ENCODE results near the gene F11.
"Not testable (repeated sequence)": the region's sequence is repeated elsewhere in the genome, so short reads cannot be mapped to it uniquely, and the experiment has no call there.

Gene F11

GRCh38 chr4:186250760-186251159, 15.2 kb upstream of the F11 start:
- DNase-seq, result no peak

- DNase-seq, result no peak
Measured at GRCh38 chr4:186255122-186255521, 10.9 kb upstream of the F11 start.

- no peak for DNase-seq
Measured at GRCh38 chr4:186258216-186258811, 7.7 kb upstream of the F11 start.

- DNase-seq, result no peak
Measured at GRCh38 chr4:186260117-186260503, 5.9 kb upstream of the F11 start.

- DNase-seq, result no peak
Measured at GRCh38 chr4:186260504-186261448, 5.2 kb upstream of the F11 start.

- no peak for DNase-seq
Measured at GRCh38 chr4:186264660-186265059, 1.3 kb upstream of the F11 start.

GRCh38 chr4:186265250-186265649, 739 bp upstream of the F11 start:
- DNase-seq, result not testable (repeated sequence)

GRCh38 chr4:186266729-186267456, 904 bp downstream of the F11 start:
- no peak for DNase-seq

- no peak for DNase-seq
Measured at GRCh38 chr4:186271081-186271678, 5.2 kb downstream of the F11 start.

GRCh38 chr4:186272699-186273391, 6.9 kb downstream of the F11 start:
- no peak for DNase-seq

GRCh38 chr4:186273392-186273789, 7.4 kb downstream of the F11 start:
- not testable (repeated sequence) for DNase-seq

GRCh38 chr4:186283311-186283710, 17.3 kb downstream of the F11 start:
- DNase-seq, result no peak

GRCh38 chr4:186285147-186285546, 19.2 kb downstream of the F11 start:
- no peak for DNase-seq

GRCh38 chr4:186286581-186286980, 20.6 kb downstream of the F11 start:
- no peak for DNase-seq

- no peak for DNase-seq
Measured at GRCh38 chr4:186291256-186291890, 25.4 kb downstream of the F11 start.

- DNase-seq, result no peak
Measured at GRCh38 chr4:186294160-186294559, 28.2 kb downstream of the F11 start.

GRCh38 chr4:186296481-186296880, 30.5 kb downstream of the F11 start:
- no peak for DNase-seq

- DNase-seq, result no peak
Measured at GRCh38 chr4:186297013-186297645, 31.1 kb downstream of the F11 start.

- no peak for DNase-seq
Measured at GRCh38 chr4:186298031-186298647, 32.1 kb downstream of the F11 start.

- no peak for DNase-seq
Measured at GRCh38 chr4:186299291-186299690, 33.3 kb downstream of the F11 start.

All from activated CD4-positive, alpha-beta T cell treated with anti-CD3 and anti-CD28 coated beads, Interleukin-2, amount 50 U/mL, for 1 hour (primary cell).